ENCODE measurements around the gene EOMES.

Gene EOMES

GRCh38 chr3:27749643-27750042 lies 27.5 kb upstream of the EOMES start:
- Mint-ChIP-seq H3K36me3 (ENCODE audit: low read depth) (no peaks in the 10 kb centered on the region), H3K9me3 (peaks cover 5% of the 10 kb centered on the region), H3K4me1 (no peaks in the 10 kb centered on the region), H3K27ac (no peak overlapping the region), H3K4me3 (no peak overlapping the region), H3K27me3 (ENCODE audit: low read depth) (peaks cover 5% of the 10 kb centered on the region)
- TF ChIP-seq CTCF (IDR thresholded peaks at IDR 0.05; ENCODE audit: unreplicated experiment in 3 of 3), result no peak

- no peak for TF ChIP-seq CTCF (IDR thresholded peaks at IDR 0.05; ENCODE audit: unreplicated experiment in 3 of 3)
- Mint-ChIP-seq H3K4me1 (no peaks in the 10 kb centered on the region), H3K27ac (no peak overlapping the region), H3K36me3 (ENCODE audit: low read depth) (no peaks in the 10 kb centered on the region), H3K27me3 (ENCODE audit: low read depth) (peaks cover 8% of the 10 kb centered on the region), H3K4me3 (no peak overlapping the region), H3K9me3 (peaks cover 9% of the 10 kb centered on the region)
Observed at GRCh38 chr3:27746838-27747237, 24.7 kb upstream of the EOMES start.

GRCh38 chr3:27740854-27741253 lies 18.7 kb upstream of the EOMES start:
- Mint-ChIP-seq H3K4me1 (no peaks in the 10 kb centered on the region), H3K9me3 (peaks cover 4% of the 10 kb centered on the region), H3K27me3 (ENCODE audit: low read depth) (peaks cover 24% of the 10 kb centered on the region), H3K36me3 (ENCODE audit: low read depth) (no peaks in the 10 kb centered on the region), H3K27ac (no peak overlapping the region), H3K4me3 (no peak overlapping the region)
- no peak for TF ChIP-seq CTCF (IDR thresholded peaks at IDR 0.05; ENCODE audit: unreplicated experiment in 3 of 3)

GRCh38 chr3:27737091-27737490 lies 15.0 kb upstream of the EOMES start:
- Mint-ChIP-seq H3K36me3 (ENCODE audit: low read depth) (no peaks in the 10 kb centered on the region), H3K9me3 (no peaks in the 10 kb centered on the region), H3K4me1 (no peaks in the 10 kb centered on the region), H3K27me3 (ENCODE audit: low read depth) (peaks cover 55% of the 10 kb centered on the region), H3K27ac (no peak overlapping the region), H3K4me3 (no peak overlapping the region)
- no peak for TF ChIP-seq CTCF (IDR thresholded peaks at IDR 0.05; ENCODE audit: unreplicated experiment in 3 of 3)

GRCh38 chr3:27730774-27731659 lies 8.9 kb upstream of the EOMES start:
- Mint-ChIP-seq H3K9me3 (no peaks in the 10 kb centered on the region), H3K4me1 (peaks cover 32% of the 10 kb centered on the region), H3K4me3 (peak overlapping the region; percentile 17 to 39 (median 27)), H3K27ac (no peak overlapping the region), H3K36me3 (ENCODE audit: low read depth) (no peaks in the 10 kb centered on the region), H3K27me3 (ENCODE audit: low read depth) (peaks cover 95% of the 10 kb centered on the region)
- no peak for TF ChIP-seq CTCF (IDR thresholded peaks at IDR 0.05; ENCODE audit: unreplicated experiment in 3 of 3)
